Natural killer cell (primary cell): ENCODE measurements around the gene SGIP1. TPM values are rescaled to one million over a fixed set of nuclear protein-coding genes. Genes with fewer than 3 reads are reported as not detected.
A peak's percentile ranks its signal among the peaks of the same experiment; 100 is the strongest.

Experiments used
- ATAC-seq, 3 donors: fragments of 150-1000 bp in 2 of 3; fragments of 200-7000 bp in 1 of 3; cut with Tn5 transposase; 1 replicate in 1 of 3; 2 replicates in 2 of 3; pipeline ENCODE4 v1.10.0; 2021; ENCODE audit warnings: mild to moderate bottlenecking in 2 of 3, moderate library complexity in 2 of 3
- DNase-seq, 2 donors: peaks; one replicate each; pipeline versions ENCODE4 v3.0.0 to v3.0.0-alpha.2; 2013 to 2021; ENCODE audit warnings: mixed read lengths in 1 of 2
- H3K27ac ChIP-seq: one replicate; pipeline ENCODE4 v1.5.1; 2013; ENCODE audit warnings: mild to moderate bottlenecking, low read length
- H3K27me3 ChIP-seq: one replicate; pipeline ENCODE4 v1.6.1; 2013; ENCODE audit warnings: low read length; ENCODE audit not compliant: control insufficient read depth, insufficient read depth
- H3K36me3 ChIP-seq: one replicate; pipeline ENCODE4 v1.6.1; 2013; ENCODE audit warnings: low read length; ENCODE audit not compliant: control insufficient read depth, insufficient read depth
- H3K4me1 ChIP-seq: one replicate; pipeline ENCODE4 v1.6.1; 2013; ENCODE audit warnings: low read length; ENCODE audit not compliant: control insufficient read depth, insufficient read depth
- H3K4me3 ChIP-seq: one replicate; pipeline ENCODE4 v1.5.1; 2013; ENCODE audit warnings: low read length
- H3K9me3 ChIP-seq: one replicate; pipeline ENCODE4 v1.6.1; 2013; ENCODE audit warnings: low read length; ENCODE audit not compliant: control insufficient read depth, insufficient read depth
- H3K27ac Mint-ChIP-seq, 2 donors: one replicate each; pipeline ENCODE4 v1.8.0; 2022; ENCODE audit warnings: mild to moderate bottlenecking in 2 of 2, mixed read lengths in 2 of 2, moderate library complexity in 1 of 2
- H3K27me3 Mint-ChIP-seq, 2 donors: one replicate each; pipeline ENCODE4 v1.8.0; 2022; ENCODE audit warnings: low read depth in 2 of 2, mixed read lengths in 2 of 2
- H3K36me3 Mint-ChIP-seq: one replicate; pipeline ENCODE4 v1.8.0; 2022; ENCODE audit warnings: mixed read lengths
- H3K4me1 Mint-ChIP-seq, 2 donors: one replicate each; pipeline ENCODE4 v1.8.0; 2022; ENCODE audit warnings: mixed read lengths in 2 of 2
- H3K4me3 Mint-ChIP-seq: one replicate; pipeline ENCODE4 v1.8.0; 2022; ENCODE audit warnings: mild to moderate bottlenecking, moderate library complexity, mixed read lengths
- H3K9me3 Mint-ChIP-seq, 2 donors: one replicate each; pipeline ENCODE4 v1.8.0; 2022; ENCODE audit warnings: mixed read lengths in 2 of 2
- WGBS: methylation state at CpG from one replicate; pipeline ENCODE4 v1.1.7; 2013; ENCODE audit warnings: missing lambda C conversion rate; ENCODE audit not compliant: insufficient coverage; 5-methylcytosine and 5-hydroxymethylcytosine counted together
- intact Hi-C: fragments of 100-400 bp; cut with micrococcal nuclease; formaldehyde crosslinking; loops from one replicate; pipeline ENCODE4 v1.14.2; 2022
- total RNA-seq, 4 donors: library from RNA; stranded (reverse); fragments of 120-200 nt in 1 of 4; gene quantifications; one replicate each; pipeline versions ENCODE4 v1.2.3 to v1.2.4, GENCODE V29; 2013 to 2022
- TF ChIP-seq, protein P1 (sequence below): fragments of 200-600 bp; IDR thresholded peaks from one replicate; pipeline ENCODE4 v1.8.0; 2022; ENCODE audit warnings: antibody characterized with exemption

SGIP1 gene
- total RNA-seq, 3 donors from 2014 or later (not counting 1 experiment from before 2014, with no cell fraction given), result 0.05 TPM; not detected in 2

- no peaks in the 10 kb centered on the region for H3K9me3 Mint-ChIP-seq
- 53% methylated on average over 2 of the region's 3 CpGs for WGBS
- Histone ChIP-seq H3K4me3 (no peak overlapping the region), H3K27ac (no peak overlapping the region), H3K27me3 (peaks cover 5% of the 10 kb centered on the region), H3K36me3 (no peaks in the 10 kb centered on the region), H3K9me3 (no peaks in the 10 kb centered on the region), H3K4me1 (no peaks in the 10 kb centered on the region)
- TF ChIP-seq, protein P1, sequence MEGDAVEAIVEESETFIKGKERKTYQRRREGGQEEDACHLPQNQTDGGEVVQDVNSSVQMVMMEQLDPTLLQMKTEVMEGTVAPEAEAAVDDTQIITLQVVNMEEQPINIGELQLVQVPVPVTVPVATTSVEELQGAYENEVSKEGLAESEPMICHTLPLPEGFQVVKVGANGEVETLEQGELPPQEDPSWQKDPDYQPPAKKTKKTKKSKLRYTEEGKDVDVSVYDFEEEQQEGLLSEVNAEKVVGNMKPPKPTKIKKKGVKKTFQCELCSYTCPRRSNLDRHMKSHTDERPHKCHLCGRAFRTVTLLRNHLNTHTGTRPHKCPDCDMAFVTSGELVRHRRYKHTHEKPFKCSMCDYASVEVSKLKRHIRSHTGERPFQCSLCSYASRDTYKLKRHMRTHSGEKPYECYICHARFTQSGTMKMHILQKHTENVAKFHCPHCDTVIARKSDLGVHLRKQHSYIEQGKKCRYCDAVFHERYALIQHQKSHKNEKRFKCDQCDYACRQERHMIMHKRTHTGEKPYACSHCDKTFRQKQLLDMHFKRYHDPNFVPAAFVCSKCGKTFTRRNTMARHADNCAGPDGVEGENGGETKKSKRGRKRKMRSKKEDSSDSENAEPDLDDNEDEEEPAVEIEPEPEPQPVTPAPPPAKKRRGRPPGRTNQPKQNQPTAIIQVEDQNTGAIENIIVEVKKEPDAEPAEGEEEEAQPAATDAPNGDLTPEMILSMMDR, result peak; percentile 17
- DNase-seq, result peak in 1 of 2 donors; percentile 57
- no peak overlapping the region for H3K27ac Mint-ChIP-seq
- H3K36me3 Mint-ChIP-seq, result no peaks in the 10 kb centered on the region
- H3K27me3 Mint-ChIP-seq, result peaks cover 10 to 25% of the 10 kb centered on the region in 2 donors
- no peaks in the 10 kb centered on the region for H3K4me1 Mint-ChIP-seq
- ATAC-seq, result peak in 1 of 3 donors; percentile 42
- intact Hi-C loops, result no loop called here
- H3K4me3 Mint-ChIP-seq, result no peak overlapping the region
These were observed 30.0 kb upstream of the SGIP1 start for GRCh38 chr1:66503841-66504470.

DNA sequence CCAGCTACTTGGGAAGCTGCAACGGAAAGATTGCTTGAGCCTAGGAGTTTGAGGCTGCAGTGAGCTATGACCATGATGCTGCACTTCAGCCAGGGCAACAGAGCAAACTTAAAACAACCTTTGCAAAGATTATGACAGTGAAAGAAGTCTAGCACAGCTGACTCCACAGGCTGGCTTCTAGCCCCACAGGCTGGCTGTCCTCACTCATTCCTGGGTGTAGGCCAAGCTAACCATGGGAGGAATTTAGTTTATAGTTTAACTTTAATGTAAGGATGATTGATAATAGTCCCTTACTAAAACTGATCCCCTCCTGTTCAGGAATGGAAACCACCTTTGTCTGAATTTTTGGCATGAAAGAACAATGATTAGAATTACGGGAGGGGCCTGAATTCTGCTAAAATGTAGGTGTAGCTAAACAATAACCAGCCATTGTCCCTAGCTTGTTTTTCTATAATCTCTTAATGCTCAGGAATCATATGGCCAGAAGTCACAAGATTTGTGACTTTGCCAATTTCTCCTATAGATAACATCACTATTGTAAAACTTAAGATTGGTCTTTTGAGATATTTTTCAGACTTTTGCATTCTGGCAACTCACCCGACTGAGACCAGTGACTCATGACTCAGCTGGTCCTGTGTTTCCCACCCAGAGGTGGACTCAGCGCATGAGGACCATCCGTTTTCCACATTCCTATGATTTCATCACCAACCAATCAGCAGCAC lies 28.1 kb upstream of the SGIP1 start:
- Histone ChIP-seq H3K9me3 (no peaks in the 10 kb centered on the region), H3K27me3 (peaks cover 5% of the 10 kb centered on the region), H3K4me3 (no peak overlapping the region), H3K36me3 (no peaks in the 10 kb centered on the region), H3K27ac (no peak overlapping the region), H3K4me1 (no peaks in the 10 kb centered on the region)
- H3K27ac Mint-ChIP-seq, result no peak overlapping the region
- no peak for DNase-seq
- H3K27me3 Mint-ChIP-seq, result peaks cover 10 to 11% of the 10 kb centered on the region in 2 donors
- no peak for ATAC-seq
- no peaks in the 10 kb centered on the region for H3K9me3 Mint-ChIP-seq
- TF ChIP-seq, protein P1, result no peak
- intact Hi-C loops, result no loop called here
- 80% methylated on average over 5 of the region's 5 CpGs for WGBS
- H3K4me1 Mint-ChIP-seq, result no peaks in the 10 kb centered on the region
- H3K36me3 Mint-ChIP-seq, result no peaks in the 10 kb centered on the region
- no peak overlapping the region for H3K4me3 Mint-ChIP-seq

DNA sequence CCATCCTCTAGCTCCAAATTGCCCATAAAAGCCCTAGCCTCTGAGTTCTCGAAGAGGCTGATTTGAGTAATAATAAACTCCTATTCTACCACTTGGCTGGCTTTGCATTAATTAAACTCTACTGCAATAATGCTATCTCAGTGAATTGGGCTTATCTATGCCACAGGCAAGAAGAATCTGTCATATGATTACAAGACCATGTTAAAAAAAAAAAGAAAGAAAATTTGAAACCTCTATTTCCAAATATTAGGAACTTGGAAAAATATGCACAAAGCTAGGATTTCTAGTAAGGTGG lies 27.6 kb upstream of the SGIP1 start:
- Mint-ChIP-seq H3K4me3 (no peak overlapping the region), H3K9me3 (no peaks in the 10 kb centered on the region), H3K36me3 (no peaks in the 10 kb centered on the region), H3K4me1 (no peaks in the 10 kb centered on the region), H3K27me3 (peaks cover 11% of the 10 kb centered on the region in 2 donors), H3K27ac (no peak overlapping the region)
- no peak overlapping the region for H3K4me3 ChIP-seq
- H3K36me3 ChIP-seq, result no peaks in the 10 kb centered on the region
- no peak for ATAC-seq
- H3K27me3 ChIP-seq, result peaks cover 5% of the 10 kb centered on the region
- intact Hi-C loops, result no loop called here
- WGBS, result 83% methylated on average over 1 of the region's 1 CpG
- no peaks in the 10 kb centered on the region for H3K9me3 ChIP-seq
- H3K4me1 ChIP-seq, result no peaks in the 10 kb centered on the region
- no peak overlapping the region for H3K27ac ChIP-seq
- no peak for DNase-seq
- TF ChIP-seq, protein P1, result no peak
